GM12878 (cell line): ENCODE results near the gene ERP44. TPM values are rescaled to one million over a fixed set of nuclear protein-coding genes. Genes with fewer than 3 reads are reported as not detected.

Experiments used
- ATAC-seq: fragments of 200-7000 bp; cut with Tn5 transposase; 3 replicates; pipeline ENCODE4 v1.9.1; 2020; ENCODE audit warnings: mild to moderate bottlenecking, moderate library complexity
- BruUV-seq: library from RNA; stranded (reverse); fragments of 400-500 nt; replicated peaks from 2 replicates; lab custom pipeline; 2021; lab: Mats Ljungman, UMichigan
- CTCF ChIA-PET: fragments of 300-600 bp; sonication (Branson Sonifier 250); formaldehyde crosslinking; extraction: SDS; loops from one replicate; lab custom pipeline; 2021; ENCODE audit warnings: inconsistent platforms; lab: Yijun Ruan, JAX
- POLR2A ChIA-PET: fragments of 350-600 bp; formaldehyde crosslinking; extraction: SDS; loops from one replicate; lab custom pipeline; 2021; ENCODE audit warnings: inconsistent platforms; lab: Charles Lee
- RAD21 ChIA-PET: fragments of 300-600 bp; sonication (Branson Sonifier 250); formaldehyde crosslinking; loops from one replicate; lab custom pipeline; 2023; ENCODE audit warnings: antibody characterized with exemption; ENCODE audit not compliant: unreplicated experiment; lab: Charles Lee
- SMC1A ChIA-PET: fragments of 300-600 bp; sonication (Branson Sonifier 250); formaldehyde crosslinking; loops from one replicate; lab custom pipeline; 2023; ENCODE audit not compliant: unreplicated experiment, uncharacterized antibody; lab: Charles Lee
- DNase-seq: peaks from one replicate; pipeline ENCODE4 v3.0.0-alpha.2; 2011; ENCODE audit warnings: low read depth, low spot score
- FAIRE-seq: peaks from 3 replicates; lab custom pipeline; 2011; peaks lifted over from hg19 to GRCh38; lab: Jason Lieb, UNC
- H2AFZ ChIP-seq: 2 replicates; pipeline ENCODE4 v1.6.0; 2011; ENCODE audit warnings: low read depth, low read length, control low read depth; ENCODE audit not compliant: control insufficient read depth
- H3K27ac ChIP-seq: 2 replicates; pipeline ENCODE4 v1.5.1; 2011; ENCODE audit warnings: control low read depth; ENCODE audit not compliant: control insufficient read depth, insufficient read depth
- H3K27me3 ChIP-seq, 2 experiments: replicated peaks in 1 of 2; 2 replicates each; pipeline versions ENCODE4 v1.6.0 to v1.6.1; 2011; ENCODE audit warnings: low read length in 1 of 2; ENCODE audit not compliant: control insufficient read depth in 2 of 2, insufficient read depth in 2 of 2
- H3K36me3 ChIP-seq, 2 experiments: 2 replicates each; pipeline ENCODE4 v1.5.1; 2011; ENCODE audit warnings: low read length in 1 of 2; ENCODE audit not compliant: control insufficient read depth in 2 of 2, insufficient read depth in 2 of 2
- H3K4me1 ChIP-seq: 2 replicates; pipeline ENCODE4 v1.6.1; 2011; ENCODE audit warnings: mild to moderate bottlenecking, low read length, moderate library complexity, mixed read lengths; ENCODE audit not compliant: control insufficient read depth, insufficient read depth
- H3K4me2 ChIP-seq: 2 replicates; pipeline ENCODE4 v1.6.0; 2011; ENCODE audit warnings: control low read depth; ENCODE audit not compliant: control insufficient read depth, insufficient read depth
- H3K4me3 ChIP-seq: fragments of 200-600 bp; sonication (generic); 2 replicates; pipeline ENCODE4 v1.5.1; 2016
- H3K79me2 ChIP-seq: 2 replicates; pipeline ENCODE4 v1.6.0; 2011; ENCODE audit warnings: low read length; ENCODE audit not compliant: control insufficient read depth, insufficient read depth
- H3K9ac ChIP-seq: 2 replicates; pipeline ENCODE4 v1.8.0; 2011; ENCODE audit warnings: low read length, control low read depth, mixed read lengths; ENCODE audit not compliant: control insufficient read depth, insufficient read depth
- H3K9me3 ChIP-seq: replicated peaks from 3 replicates; pipeline ENCODE4 v1.5.1; 2011; ENCODE audit warnings: mild to moderate bottlenecking, low read length; ENCODE audit not compliant: control insufficient read depth, insufficient read depth
- H4K20me1 ChIP-seq: 2 replicates; pipeline ENCODE4 v1.6.0; 2011; ENCODE audit not compliant: control insufficient read depth, insufficient read depth
- CBFB ChIP-seq: IDR thresholded peaks from 2 replicates; pipeline ENCODE4 v1.6.1; 2016; ENCODE audit warnings: antibody characterized with exemption, low read depth
- CHD4 ChIP-seq: fragments of 200-600 bp; sonication (generic); IDR thresholded peaks from 2 replicates; pipeline ENCODE4 v1.6.1; 2016; ENCODE audit warnings: mild to moderate bottlenecking
- DPF2 ChIP-seq: fragments of 450-650 bp; IDR thresholded peaks from 2 replicates; pipeline ENCODE4 v1.6.1; 2017; ENCODE audit warnings: mild to moderate bottlenecking
- FOXK2 ChIP-seq: fragments of 450-650 bp; IDR thresholded peaks from 2 replicates; pipeline ENCODE4 v1.6.1; 2017; ENCODE audit warnings: mild to moderate bottlenecking, moderate library complexity
- GATAD2B ChIP-seq: fragments of 450-650 bp; conservative IDR thresholded peaks from 2 replicates; pipeline ENCODE4 v1.6.1; 2017; ENCODE audit warnings: low read depth, mild to moderate bottlenecking, moderate library complexity
- HCFC1 ChIP-seq: fragments of 150-350 bp; IDR thresholded peaks from 2 replicates; pipeline ENCODE4 v1.6.1; 2014; ENCODE audit warnings: low read length
- MTA2 ChIP-seq: fragments of 450-650 bp; IDR thresholded peaks from 2 replicates; pipeline ENCODE4 v1.6.1; 2016; ENCODE audit warnings: low read depth, mild to moderate bottlenecking, moderate library complexity
- MYB ChIP-seq: fragments of 150-350 bp; IDR thresholded peaks from 2 replicates; pipeline ENCODE4 v1.6.1; 2014; ENCODE audit warnings: mild to moderate bottlenecking, low read depth, low read length, borderline replicate concordance
- TBL1XR1 ChIP-seq: IDR thresholded peaks from 2 replicates; pipeline ENCODE4 v1.6.1; 2012; ENCODE audit warnings: low read depth, low read length, improper control_type of control experiment
- ZBED1 ChIP-seq: IDR thresholded peaks from 2 replicates; pipeline ENCODE4 v1.6.1; 2016; ENCODE audit warnings: borderline replicate concordance
- ZNF384 ChIP-seq: IDR thresholded peaks from 2 replicates; pipeline ENCODE4 v1.6.1; 2012; ENCODE audit warnings: low read depth, mild to moderate bottlenecking, low read length, improper control_type of control experiment, borderline replicate concordance
- ZZZ3 ChIP-seq: IDR thresholded peaks from 2 replicates; pipeline ENCODE4 v1.6.1; 2011; ENCODE audit warnings: low read depth; ENCODE audit not compliant: control insufficient read depth, insufficient read length
- WGBS: methylation state at CpG from one replicate; pipeline ENCODE4 v1.1.6; 2016; ENCODE audit warnings: low lambda C conversion rate; ENCODE audit not compliant: insufficient replicate concordance, insufficient coverage; ENCODE audit errors: missing lambda C conversion rate; 5-methylcytosine and 5-hydroxymethylcytosine counted together
- in situ Hi-C: fragments of 300-500 bp; cut with MboI; formaldehyde crosslinking; loops from 9 replicates; pipeline ENCODE4 v1.14.3; 2018; ENCODE audit warnings: mixed read lengths
- intact Hi-C: fragments of 100-400 bp; cut with micrococcal nuclease; formaldehyde crosslinking; loops from one replicate; pipeline ENCODE4 v1.14.2; 2022; ENCODE audit not compliant: unreplicated experiment
- polyA plus RNA-seq, 11 experiments: library from polyadenylated mRNA; depleted of rRNA in 4 of 11; unstranded in 6 of 11; stranded (reverse) in 5 of 11; fragments of >200 nt; fragmentation: Nextera tagmentation in 4 of 11; fragmentation: Illumina TruSeq in 1 of 11; extraction: Ambion mirVana in 4 of 11; extraction: Trizol in 1 of 11; gene quantifications; 1 replicate in 1 of 11; 2 replicates in 10 of 11; pipeline versions ENCODE4 v1.2.1 to v1.2.3, GENCODE V29; 2011 to 2016; ENCODE audit warnings: inconsistent platforms in 2 of 11, missing spikeins in 2 of 11, low read depth in 1 of 11
- total RNA-seq, 4 experiments: library from RNA; depleted of rRNA in 3 of 4; stranded (reverse); fragments of >200 nt in 3 of 4; fragmentation: Illumina TruSeq in 1 of 4; extraction: Trizol in 1 of 4; gene quantifications; 2 replicates each; pipeline versions ENCODE4 v1.2.1 to v1.2.3, GENCODE V29; 2013 to 2021
- TF ChIP-seq, protein P1 (sequence below): fragments of 450-650 bp; IDR thresholded peaks from 2 replicates; pipeline ENCODE4 v1.6.1; 2018; ENCODE audit warnings: mild to moderate bottlenecking, low read depth, moderate library complexity; ENCODE audit not compliant: partially characterized antibody
- TF ChIP-seq, protein P2 (sequence below): fragments of 450-650 bp; IDR thresholded peaks from 2 replicates; pipeline ENCODE4 v1.6.1; 2018; ENCODE audit warnings: borderline replicate concordance, mild to moderate bottlenecking; ENCODE audit not compliant: partially characterized antibody
- TF ChIP-seq, protein P3 (sequence below): IDR thresholded peaks from 2 replicates; pipeline ENCODE4 v1.6.1; 2011; ENCODE audit warnings: low read depth, low read length, improper control_type of control experiment, borderline replicate concordance

Gene ERP44
- total and polyA plus RNA-seq, 10 of the 15 experiments (the other 5 are each of a cell fraction or from before 2014, with no cell fraction given): 11.5 to 52.4 (median 20.2) TPM

DNA sequence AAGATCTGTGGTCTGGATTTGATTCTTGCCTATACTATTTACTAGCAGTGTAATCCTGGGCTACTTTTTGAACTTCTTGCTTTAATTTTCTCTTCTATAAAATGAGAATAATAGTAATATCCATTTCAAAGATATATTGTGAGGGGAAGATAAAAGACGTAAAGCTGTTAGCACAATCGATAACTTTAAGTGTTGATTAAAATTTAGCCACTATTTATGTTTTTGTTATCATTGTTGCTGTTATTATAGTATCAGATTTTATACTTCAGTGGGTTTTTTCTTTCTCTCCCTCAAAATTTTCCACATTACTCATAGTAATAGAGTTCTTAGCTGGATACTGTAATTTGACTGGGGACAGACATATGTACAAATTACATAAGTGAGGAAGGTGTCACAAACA lies 150.3 kb downstream of the ERP44 start:
- FAIRE-seq (no peak), DNase-seq (no peak), ATAC-seq (no peak)
- H3K36me3 ChIP-seq: peaks cover 0 to 4% of the 10 kb centered on the region in 2 experiments; a peak in 1 of 4 replicates
- ChIA-PET RAD21 (interaction anchor here (0.9 kb wide), 1 partner anchor 15 kb away, joined by 3 read pairs; no protein-coding TSS in a partner anchor), SMC1A (interaction anchor here (1.1 to 2.8 kb wide), 4 partner anchors 14 to 38 kb away, joined by 5 to 10 read pairs (median 7); no protein-coding TSS in a partner anchor), POLR2A (no interaction called here), CTCF (interaction anchor here (0.9 to 1.5 kb wide), 2 partner anchors 14 to 30 kb away, joined by 3 to 4 read pairs; no protein-coding TSS in a partner anchor)
- H3K4me2 ChIP-seq: no peak overlapping the region
- no peaks in the 10 kb centered on the region for H3K79me2 ChIP-seq
- no peak overlapping the region for H3K9ac ChIP-seq
- no peak overlapping the region for H3K4me3 ChIP-seq
- TF ChIP-seq CHD4: no peak
- no peak for TF ChIP-seq CBFB
- no peak for TF ChIP-seq GATAD2B
- TF ChIP-seq, protein P1, sequence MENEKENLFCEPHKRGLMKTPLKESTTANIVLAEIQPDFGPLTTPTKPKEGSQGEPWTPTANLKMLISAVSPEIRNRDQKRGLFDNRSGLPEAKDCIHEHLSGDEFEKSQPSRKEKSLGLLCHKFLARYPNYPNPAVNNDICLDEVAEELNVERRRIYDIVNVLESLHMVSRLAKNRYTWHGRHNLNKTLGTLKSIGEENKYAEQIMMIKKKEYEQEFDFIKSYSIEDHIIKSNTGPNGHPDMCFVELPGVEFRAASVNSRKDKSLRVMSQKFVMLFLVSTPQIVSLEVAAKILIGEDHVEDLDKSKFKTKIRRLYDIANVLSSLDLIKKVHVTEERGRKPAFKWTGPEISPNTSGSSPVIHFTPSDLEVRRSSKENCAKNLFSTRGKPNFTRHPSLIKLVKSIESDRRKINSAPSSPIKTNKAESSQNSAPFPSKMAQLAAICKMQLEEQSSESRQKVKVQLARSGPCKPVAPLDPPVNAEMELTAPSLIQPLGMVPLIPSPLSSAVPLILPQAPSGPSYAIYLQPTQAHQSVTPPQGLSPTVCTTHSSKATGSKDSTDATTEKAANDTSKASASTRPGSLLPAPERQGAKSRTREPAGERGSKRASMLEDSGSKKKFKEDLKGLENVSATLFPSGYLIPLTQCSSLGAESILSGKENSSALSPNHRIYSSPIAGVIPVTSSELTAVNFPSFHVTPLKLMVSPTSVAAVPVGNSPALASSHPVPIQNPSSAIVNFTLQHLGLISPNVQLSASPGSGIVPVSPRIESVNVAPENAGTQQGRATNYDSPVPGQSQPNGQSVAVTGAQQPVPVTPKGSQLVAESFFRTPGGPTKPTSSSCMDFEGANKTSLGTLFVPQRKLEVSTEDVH: no peak
- TF ChIP-seq, protein P2, sequence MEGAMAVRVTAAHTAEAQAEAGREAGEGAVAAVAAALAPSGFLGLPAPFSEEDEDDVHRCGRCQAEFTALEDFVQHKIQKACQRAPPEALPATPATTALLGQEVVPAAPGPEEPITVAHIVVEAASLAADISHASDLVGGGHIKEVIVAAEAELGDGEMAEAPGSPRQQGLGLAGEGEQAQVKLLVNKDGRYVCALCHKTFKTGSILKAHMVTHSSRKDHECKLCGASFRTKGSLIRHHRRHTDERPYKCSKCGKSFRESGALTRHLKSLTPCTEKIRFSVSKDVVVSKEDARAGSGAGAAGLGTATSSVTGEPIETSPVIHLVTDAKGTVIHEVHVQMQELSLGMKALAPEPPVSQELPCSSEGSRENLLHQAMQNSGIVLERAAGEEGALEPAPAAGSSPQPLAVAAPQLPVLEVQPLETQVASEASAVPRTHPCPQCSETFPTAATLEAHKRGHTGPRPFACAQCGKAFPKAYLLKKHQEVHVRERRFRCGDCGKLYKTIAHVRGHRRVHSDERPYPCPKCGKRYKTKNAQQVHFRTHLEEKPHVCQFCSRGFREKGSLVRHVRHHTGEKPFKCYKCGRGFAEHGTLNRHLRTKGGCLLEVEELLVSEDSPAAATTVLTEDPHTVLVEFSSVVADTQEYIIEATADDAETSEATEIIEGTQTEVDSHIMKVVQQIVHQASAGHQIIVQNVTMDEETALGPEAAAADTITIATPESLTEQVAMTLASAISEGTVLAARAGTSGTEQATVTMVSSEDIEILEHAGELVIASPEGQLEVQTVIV: no peak
- no peak for TF ChIP-seq ZZZ3
- TF ChIP-seq MTA2: no peak
- TF ChIP-seq MYB: no peak
- no peak for TF ChIP-seq TBL1XR1
- TF ChIP-seq ZNF384: no peak
- no peak for TF ChIP-seq DPF2
- TF ChIP-seq HCFC1: no peak
- TF ChIP-seq ZBED1: no peak
- TF ChIP-seq, protein P3, sequence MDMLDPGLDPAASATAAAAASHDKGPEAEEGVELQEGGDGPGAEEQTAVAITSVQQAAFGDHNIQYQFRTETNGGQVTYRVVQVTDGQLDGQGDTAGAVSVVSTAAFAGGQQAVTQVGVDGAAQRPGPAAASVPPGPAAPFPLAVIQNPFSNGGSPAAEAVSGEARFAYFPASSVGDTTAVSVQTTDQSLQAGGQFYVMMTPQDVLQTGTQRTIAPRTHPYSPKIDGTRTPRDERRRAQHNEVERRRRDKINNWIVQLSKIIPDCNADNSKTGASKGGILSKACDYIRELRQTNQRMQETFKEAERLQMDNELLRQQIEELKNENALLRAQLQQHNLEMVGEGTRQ: no peak
- no peak for TF ChIP-seq FOXK2
- 95% methylated on average over 2 of the region's 2 CpGs for WGBS
- intact Hi-C loops: no loop called here
- in situ Hi-C loops: no loop called here
- H4K20me1 ChIP-seq: no peaks in the 10 kb centered on the region
- BruUV-seq: no TSS peak
- peaks cover 2% of the 10 kb centered on the region; the same call in 1 of the 2 replicates for H3K4me1 ChIP-seq
- H3K27me3 ChIP-seq: no peaks in the 10 kb centered on the region
- H2AFZ ChIP-seq: no peak overlapping the region
- no peak overlapping the region for H3K27ac ChIP-seq
- peaks cover 3% of the 10 kb centered on the region; the same call in 2 of the 3 replicates for H3K9me3 ChIP-seq
